Astrocyte (in vitro differentiated cells and primary cell): Measurements from ENCODE around the gene HCRTR1.

Experiments
- CTCF ChIP-seq: IDR thresholded peaks from 2 replicates; pipeline ENCODE4 v1.5.1; 2011; ENCODE audit warnings: low read depth, mild to moderate bottlenecking, inconsistent platforms, low read length, moderate library complexity; ENCODE audit not compliant: insufficient read depth
- EZH2 ChIP-seq: IDR thresholded peaks from 2 replicates; pipeline ENCODE4 v1.6.1; 2012; ENCODE audit warnings: mild to moderate bottlenecking, low read length, inconsistent platforms; ENCODE audit not compliant: insufficient read depth

GRCh38 chr1:31602081-31602480 is 15.4 kb upstream of the HCRTR1 start:
- TF ChIP-seq CTCF (no peak), EZH2 (no peak)
